Measurements from ENCODE around the gene ACIN1.

ACIN1 gene

GRCh38 chr14:23106747-23107045 is 11.8 kb upstream of the ACIN1 start:
- Histone ChIP-seq H3K27ac (ENCODE audit: low read depth in 2 of 2, low read length in 2 of 2) (no peak overlapping the region), H3K4me1 (ENCODE audit: control insufficient read depth in 2 of 2, insufficient read depth in 2 of 2, low read length in 2 of 2) (no peaks in the 10 kb centered on the region), H3K36me3 (ENCODE audit: control insufficient read depth in 2 of 2, insufficient read depth in 2 of 2, low read length in 2 of 2) (no peaks in the 10 kb centered on the region), H3K4me3 (ENCODE audit: low read length in 2 of 2) (no peak overlapping the region), H3K27me3 (ENCODE audit: control insufficient read depth in 2 of 2, insufficient read depth in 2 of 2, low read length in 2 of 2) (peaks cover 0 to 12% of the 10 kb centered on the region in 2 donors), H3K9me3 (ENCODE audit: control insufficient read depth in 2 of 2, low read length in 2 of 2) (no peaks in the 10 kb centered on the region), H3K9ac (ENCODE audit: low read depth in 1 of 2, low read length in 2 of 2) (no peak overlapping the region)

- Histone ChIP-seq H3K27me3 (ENCODE audit: control insufficient read depth in 2 of 2, insufficient read depth in 2 of 2, low read length in 2 of 2) (peaks cover 0 to 2% of the 10 kb centered on the region in 2 donors), H3K9ac (ENCODE audit: low read depth in 1 of 2, low read length in 2 of 2) (no peak overlapping the region), H3K4me3 (ENCODE audit: low read length in 2 of 2) (no peak overlapping the region), H3K27ac (ENCODE audit: low read depth in 2 of 2, low read length in 2 of 2) (no peak overlapping the region), H3K36me3 (ENCODE audit: control insufficient read depth in 2 of 2, insufficient read depth in 2 of 2, low read length in 2 of 2) (no peaks in the 10 kb centered on the region), H3K9me3 (ENCODE audit: control insufficient read depth in 2 of 2, low read length in 2 of 2) (no peaks in the 10 kb centered on the region), H3K4me1 (ENCODE audit: control insufficient read depth in 2 of 2, insufficient read depth in 2 of 2, low read length in 2 of 2) (no peaks in the 10 kb centered on the region)
These were observed 10.4 kb upstream of the ACIN1 start for GRCh38 chr14:23105348-23105824.

GRCh38 chr14:23104591-23105347 is 9.8 kb upstream of the ACIN1 start, which contains the start of gene CIROP:
Gene CIROP (minus strand): TSS chr14:23104989. CDS start chr14:23104920, 69 bp downstream.
- Histone ChIP-seq H3K36me3 (ENCODE audit: control insufficient read depth in 2 of 2, insufficient read depth in 2 of 2, low read length in 2 of 2) (no peaks in the 10 kb centered on the region), H3K4me1 (ENCODE audit: control insufficient read depth in 2 of 2, insufficient read depth in 2 of 2, low read length in 2 of 2) (no peaks in the 10 kb centered on the region), H3K4me3 (ENCODE audit: low read length in 2 of 2) (no peak within 1 kb of the TSS), H3K9ac (ENCODE audit: low read depth in 1 of 2, low read length in 2 of 2) (no peak within 1 kb of the TSS), H3K27ac (ENCODE audit: low read depth in 2 of 2, low read length in 2 of 2) (no peak within 1 kb of the TSS), H3K27me3 (ENCODE audit: control insufficient read depth in 2 of 2, insufficient read depth in 2 of 2, low read length in 2 of 2) (no peaks in the 10 kb centered on the region), H3K9me3 (ENCODE audit: control insufficient read depth in 2 of 2, low read length in 2 of 2) (no peaks in the 10 kb centered on the region)

GRCh38 chr14:23104070-23104590 is 9.2 kb upstream of the ACIN1 start:
- no peaks in the 10 kb centered on the region for H3K27me3 ChIP-seq (ENCODE audit: control insufficient read depth in 2 of 2, insufficient read depth in 2 of 2, low read length in 2 of 2)
- H3K36me3 ChIP-seq (ENCODE audit: control insufficient read depth in 2 of 2, insufficient read depth in 2 of 2, low read length in 2 of 2), result peaks cover 0 to 2% of the 10 kb centered on the region in 2 donors
- no peak overlapping the region for H3K9ac ChIP-seq (ENCODE audit: low read depth in 1 of 2, low read length in 2 of 2)
- H3K27ac ChIP-seq (ENCODE audit: low read depth in 2 of 2, low read length in 2 of 2), result no peak overlapping the region
- H3K4me1 ChIP-seq (ENCODE audit: control insufficient read depth in 2 of 2, insufficient read depth in 2 of 2, low read length in 2 of 2), result no peaks in the 10 kb centered on the region
- H3K4me3 ChIP-seq (ENCODE audit: low read length in 2 of 2), result no peak overlapping the region
- no peaks in the 10 kb centered on the region for H3K9me3 ChIP-seq (ENCODE audit: control insufficient read depth in 2 of 2, low read length in 2 of 2)

- no peak overlapping the region for H3K4me3 ChIP-seq (ENCODE audit: low read length in 2 of 2)
- H3K9ac ChIP-seq (ENCODE audit: low read depth in 1 of 2, low read length in 2 of 2), result no peak overlapping the region
- H3K4me1 ChIP-seq (ENCODE audit: control insufficient read depth in 2 of 2, insufficient read depth in 2 of 2, low read length in 2 of 2), result no peaks in the 10 kb centered on the region
- H3K36me3 ChIP-seq (ENCODE audit: control insufficient read depth in 2 of 2, insufficient read depth in 2 of 2, low read length in 2 of 2), result peaks cover 3 to 8% of the 10 kb centered on the region in 2 donors
- no peak overlapping the region for H3K27ac ChIP-seq (ENCODE audit: low read depth in 2 of 2, low read length in 2 of 2)
- no peaks in the 10 kb centered on the region for H3K27me3 ChIP-seq (ENCODE audit: control insufficient read depth in 2 of 2, insufficient read depth in 2 of 2, low read length in 2 of 2)
- H3K9me3 ChIP-seq (ENCODE audit: control insufficient read depth in 2 of 2, low read length in 2 of 2), result no peaks in the 10 kb centered on the region
These were observed 8.6 kb upstream of the ACIN1 start for GRCh38 chr14:23103581-23103980.

GRCh38 chr14:23102801-23103200 is 7.9 kb upstream of the ACIN1 start:
- no peaks in the 10 kb centered on the region for H3K27me3 ChIP-seq (ENCODE audit: control insufficient read depth in 2 of 2, insufficient read depth in 2 of 2, low read length in 2 of 2)
- H3K9ac ChIP-seq (ENCODE audit: low read depth in 1 of 2, low read length in 2 of 2), result no peak overlapping the region
- H3K9me3 ChIP-seq (ENCODE audit: control insufficient read depth in 2 of 2, low read length in 2 of 2), result no peaks in the 10 kb centered on the region
- H3K27ac ChIP-seq (ENCODE audit: low read depth in 2 of 2, low read length in 2 of 2), result no peak overlapping the region
- H3K36me3 ChIP-seq (ENCODE audit: control insufficient read depth in 2 of 2, insufficient read depth in 2 of 2, low read length in 2 of 2), result peaks cover 10 to 14% of the 10 kb centered on the region in 2 donors
- no peaks in the 10 kb centered on the region for H3K4me1 ChIP-seq (ENCODE audit: control insufficient read depth in 2 of 2, insufficient read depth in 2 of 2, low read length in 2 of 2)
- H3K4me3 ChIP-seq (ENCODE audit: low read length in 2 of 2), result no peak overlapping the region

GRCh38 chr14:23101986-23102625 is 7.2 kb upstream of the ACIN1 start:
- no peaks in the 10 kb centered on the region for H3K27me3 ChIP-seq (ENCODE audit: control insufficient read depth in 2 of 2, insufficient read depth in 2 of 2, low read length in 2 of 2)
- H3K9ac ChIP-seq (ENCODE audit: low read depth in 1 of 2, low read length in 2 of 2), result no peak overlapping the region
- no peak overlapping the region for H3K4me3 ChIP-seq (ENCODE audit: low read length in 2 of 2)
- peaks cover 0 to under 1% of the 10 kb centered on the region in 2 donors for H3K4me1 ChIP-seq (ENCODE audit: control insufficient read depth in 2 of 2, insufficient read depth in 2 of 2, low read length in 2 of 2)
- no peak overlapping the region for H3K27ac ChIP-seq (ENCODE audit: low read depth in 2 of 2, low read length in 2 of 2)
- H3K9me3 ChIP-seq (ENCODE audit: control insufficient read depth in 2 of 2, low read length in 2 of 2), result no peaks in the 10 kb centered on the region
- peaks cover 15 to 18% of the 10 kb centered on the region in 2 donors for H3K36me3 ChIP-seq (ENCODE audit: control insufficient read depth in 2 of 2, insufficient read depth in 2 of 2, low read length in 2 of 2)

- no peak overlapping the region for H3K27ac ChIP-seq (ENCODE audit: low read depth in 2 of 2, low read length in 2 of 2)
- no peaks in the 10 kb centered on the region for H3K9me3 ChIP-seq (ENCODE audit: control insufficient read depth in 2 of 2, low read length in 2 of 2)
- no peaks in the 10 kb centered on the region for H3K27me3 ChIP-seq (ENCODE audit: control insufficient read depth in 2 of 2, insufficient read depth in 2 of 2, low read length in 2 of 2)
- no peak overlapping the region for H3K9ac ChIP-seq (ENCODE audit: low read depth in 1 of 2, low read length in 2 of 2)
- peaks cover 5 to 6% of the 10 kb centered on the region in 2 donors for H3K4me1 ChIP-seq (ENCODE audit: control insufficient read depth in 2 of 2, insufficient read depth in 2 of 2, low read length in 2 of 2)
- no peak overlapping the region for H3K4me3 ChIP-seq (ENCODE audit: low read length in 2 of 2)
- peaks cover 15 to 18% of the 10 kb centered on the region in 2 donors for H3K36me3 ChIP-seq (ENCODE audit: control insufficient read depth in 2 of 2, insufficient read depth in 2 of 2, low read length in 2 of 2)
These were observed 6.5 kb upstream of the ACIN1 start for GRCh38 chr14:23101213-23101970.

- Histone ChIP-seq H3K9me3 (ENCODE audit: control insufficient read depth in 2 of 2, low read length in 2 of 2) (no peaks in the 10 kb centered on the region), H3K4me3 (ENCODE audit: low read length in 2 of 2) (no peak overlapping the region), H3K36me3 (ENCODE audit: control insufficient read depth in 2 of 2, insufficient read depth in 2 of 2, low read length in 2 of 2) (peaks cover 15 to 18% of the 10 kb centered on the region in 2 donors), H3K4me1 (ENCODE audit: control insufficient read depth in 2 of 2, insufficient read depth in 2 of 2, low read length in 2 of 2) (peaks cover 6 to 7% of the 10 kb centered on the region in 2 donors), H3K27ac (ENCODE audit: low read depth in 2 of 2, low read length in 2 of 2) (no peak overlapping the region), H3K27me3 (ENCODE audit: control insufficient read depth in 2 of 2, insufficient read depth in 2 of 2, low read length in 2 of 2) (no peaks in the 10 kb centered on the region), H3K9ac (ENCODE audit: low read depth in 1 of 2, low read length in 2 of 2) (no peak overlapping the region)
These were observed 4.4 kb upstream of the ACIN1 start for GRCh38 chr14:23099212-23099861.

All from mucosa of rectum (tissue), 2 donors.